Caco-2 (cell line): ENCODE results near the gene APRT. TPM values are rescaled to one million over a fixed set of nuclear protein-coding genes. Genes with fewer than 3 reads are reported as not detected.

Experiments
- BruUV-seq: library from RNA; stranded (reverse); fragments of 400-500 nt; replicated peaks from 2 replicates; lab custom pipeline; 2021; lab: Mats Ljungman, UMichigan
- CTCF ChIA-PET: fragments of 300-600 bp; sonication (Branson Sonifier 250); formaldehyde crosslinking; loops from one replicate; lab custom pipeline; 2022; ENCODE audit warnings: antibody characterized with exemption; lab: Charles Lee
- POLR2A ChIA-PET: fragments of 300-600 bp; sonication (Branson Sonifier 250); formaldehyde crosslinking; loops from one replicate; lab custom pipeline; 2022; ENCODE audit warnings: antibody characterized with exemption; lab: Charles Lee
- DNase-seq, 2 experiments: peaks; one replicate each; pipeline versions ENCODE4 v3.0.0 to v3.0.0-alpha.2; 2020 to 2022
- H3K27me3 ChIP-seq: replicated peaks from 2 replicates; pipeline ENCODE4 v1.6.0; 2011; ENCODE audit warnings: low read length; ENCODE audit not compliant: control insufficient read depth, insufficient read depth
- H3K36me3 ChIP-seq: 2 replicates; pipeline ENCODE4 v1.5.1; 2011; ENCODE audit warnings: low read length; ENCODE audit not compliant: control insufficient read depth, insufficient read depth
- H3K4me1 ChIP-seq: fragments of 250-450 bp; sonication (Bioruptor Pico); 2 replicates; pipeline ENCODE4 v1.5.1; 2020; ENCODE audit warnings: mild to moderate bottlenecking
- H3K4me3 ChIP-seq: 2 replicates; pipeline ENCODE4 v1.5.1; 2011; ENCODE audit warnings: low read depth, mild to moderate bottlenecking, control low read depth, low read length
- H3K9me3 ChIP-seq: fragments of 250-450 bp; sonication (Bioruptor Pico); 2 replicates; pipeline ENCODE4 v1.5.1; 2020; ENCODE audit warnings: mild to moderate bottlenecking, moderate library complexity
- H3K27ac Mint-ChIP-seq: one replicate; pipeline ENCODE4 v1.8.0; 2022; ENCODE audit warnings: mixed read lengths; ENCODE audit not compliant: unreplicated experiment
- H3K27me3 Mint-ChIP-seq: one replicate; pipeline ENCODE4 v1.8.0; 2022; ENCODE audit warnings: mixed read lengths; ENCODE audit not compliant: insufficient read depth, unreplicated experiment
- H3K36me3 Mint-ChIP-seq: one replicate; pipeline ENCODE4 v1.8.0; 2022; ENCODE audit warnings: mild to moderate bottlenecking, mixed read lengths; ENCODE audit not compliant: insufficient read depth, unreplicated experiment
- H3K4me1 Mint-ChIP-seq: one replicate; pipeline ENCODE4 v1.8.0; 2022; ENCODE audit warnings: low read depth, mixed read lengths; ENCODE audit not compliant: unreplicated experiment
- H3K4me3 Mint-ChIP-seq: one replicate; pipeline ENCODE4 v1.8.0; 2022; ENCODE audit warnings: mild to moderate bottlenecking, moderate library complexity, mixed read lengths; ENCODE audit not compliant: unreplicated experiment
- H3K9me3 Mint-ChIP-seq: one replicate; pipeline ENCODE4 v1.8.0; 2022; ENCODE audit warnings: mixed read lengths; ENCODE audit not compliant: unreplicated experiment
- intact Hi-C: fragments of 100-400 bp; cut with micrococcal nuclease; formaldehyde crosslinking; loops from one replicate; pipeline ENCODE4 v1.10.0; 2022; ENCODE audit not compliant: unreplicated experiment
- total RNA-seq: library from RNA; stranded (reverse); gene quantifications from 2 replicates; pipeline ENCODE4 v1.2.3, GENCODE V29; 2022
- TF ChIP-seq, protein P1 (sequence below), 2 experiments: fragments of 200-600 bp in 1 of 2; IDR thresholded peaks; 1 replicate in 1 of 2; 2 replicates in 1 of 2; pipeline versions ENCODE4 v1.5.1 to v1.8.0; 2011 to 2022; ENCODE audit warnings: antibody characterized with exemption in 1 of 2, control low read depth in 1 of 2, inconsistent platforms in 1 of 2, low read depth in 1 of 2, low read length in 1 of 2, mild to moderate bottlenecking in 1 of 2, moderate library complexity in 1 of 2; ENCODE audit not compliant: insufficient read depth in 1 of 2, severe bottlenecking in 1 of 2, unreplicated experiment in 1 of 2

The APRT gene
- total RNA-seq, 1 experiment from 2014 or later, result 251 TPM

DNA sequence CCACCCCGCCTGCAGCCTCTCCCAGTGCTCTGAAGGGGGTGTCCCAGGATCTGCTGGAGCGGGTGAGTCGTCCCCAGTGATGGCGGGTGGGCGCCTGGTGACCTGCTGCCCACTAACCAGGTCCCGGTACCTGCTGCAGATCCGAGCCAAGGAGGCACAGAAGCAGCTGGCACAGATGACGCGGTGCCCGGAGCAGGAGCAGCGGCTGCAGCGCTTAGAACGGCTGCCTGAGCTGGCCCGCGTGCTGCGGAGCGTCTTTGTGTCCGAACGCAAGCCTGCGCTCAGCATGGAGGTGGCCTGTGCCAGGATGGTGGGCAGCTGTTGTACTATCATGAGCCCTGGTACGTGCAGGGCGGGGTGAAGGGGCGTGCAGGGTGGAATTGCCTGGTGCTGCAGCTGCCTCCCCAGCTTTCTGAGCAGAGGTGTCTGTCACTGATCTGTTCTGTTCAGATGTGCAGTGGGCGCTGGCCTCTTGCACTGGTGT is 4.5 kb downstream of the APRT start:
- Mint-ChIP-seq H3K36me3 (peaks cover 98% of the 10 kb centered on the region), H3K27me3 (no peaks in the 10 kb centered on the region), H3K27ac (peak overlapping the region; percentile 98), H3K4me3 (peak overlapping the region; percentile 37), H3K9me3 (no peaks in the 10 kb centered on the region), H3K4me1 (no peaks in the 10 kb centered on the region)
- Histone ChIP-seq H3K4me3 (no peak overlapping the region), H3K36me3 (peaks cover 24% of the 10 kb centered on the region), H3K9me3 (no peaks in the 10 kb centered on the region), H3K4me1 (peaks cover 10% of the 10 kb centered on the region), H3K27me3 (no peaks in the 10 kb centered on the region)
- ChIA-PET CTCF (interaction anchor here (3.1 kb wide), 1 partner anchor 70 kb away, joined by 10 read pairs; no protein-coding TSS in a partner anchor), POLR2A (interaction anchor here (0.5 kb wide), 1 partner anchor 55 kb away, joined by 5 read pairs; no protein-coding TSS in a partner anchor)
- BruUV-seq, result no TSS peak
- intact Hi-C loops, result no loop called here
- DNase-seq, result no peak
- TF ChIP-seq, protein P1, sequence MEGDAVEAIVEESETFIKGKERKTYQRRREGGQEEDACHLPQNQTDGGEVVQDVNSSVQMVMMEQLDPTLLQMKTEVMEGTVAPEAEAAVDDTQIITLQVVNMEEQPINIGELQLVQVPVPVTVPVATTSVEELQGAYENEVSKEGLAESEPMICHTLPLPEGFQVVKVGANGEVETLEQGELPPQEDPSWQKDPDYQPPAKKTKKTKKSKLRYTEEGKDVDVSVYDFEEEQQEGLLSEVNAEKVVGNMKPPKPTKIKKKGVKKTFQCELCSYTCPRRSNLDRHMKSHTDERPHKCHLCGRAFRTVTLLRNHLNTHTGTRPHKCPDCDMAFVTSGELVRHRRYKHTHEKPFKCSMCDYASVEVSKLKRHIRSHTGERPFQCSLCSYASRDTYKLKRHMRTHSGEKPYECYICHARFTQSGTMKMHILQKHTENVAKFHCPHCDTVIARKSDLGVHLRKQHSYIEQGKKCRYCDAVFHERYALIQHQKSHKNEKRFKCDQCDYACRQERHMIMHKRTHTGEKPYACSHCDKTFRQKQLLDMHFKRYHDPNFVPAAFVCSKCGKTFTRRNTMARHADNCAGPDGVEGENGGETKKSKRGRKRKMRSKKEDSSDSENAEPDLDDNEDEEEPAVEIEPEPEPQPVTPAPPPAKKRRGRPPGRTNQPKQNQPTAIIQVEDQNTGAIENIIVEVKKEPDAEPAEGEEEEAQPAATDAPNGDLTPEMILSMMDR (IDR thresholded peaks at IDR 0.05; ENCODE audit: insufficient read depth in 1 of 2, low read depth in 1 of 2, low read length in 1 of 2, severe bottlenecking in 1 of 2, unreplicated experiment in 1 of 2), result no peak

DNA sequence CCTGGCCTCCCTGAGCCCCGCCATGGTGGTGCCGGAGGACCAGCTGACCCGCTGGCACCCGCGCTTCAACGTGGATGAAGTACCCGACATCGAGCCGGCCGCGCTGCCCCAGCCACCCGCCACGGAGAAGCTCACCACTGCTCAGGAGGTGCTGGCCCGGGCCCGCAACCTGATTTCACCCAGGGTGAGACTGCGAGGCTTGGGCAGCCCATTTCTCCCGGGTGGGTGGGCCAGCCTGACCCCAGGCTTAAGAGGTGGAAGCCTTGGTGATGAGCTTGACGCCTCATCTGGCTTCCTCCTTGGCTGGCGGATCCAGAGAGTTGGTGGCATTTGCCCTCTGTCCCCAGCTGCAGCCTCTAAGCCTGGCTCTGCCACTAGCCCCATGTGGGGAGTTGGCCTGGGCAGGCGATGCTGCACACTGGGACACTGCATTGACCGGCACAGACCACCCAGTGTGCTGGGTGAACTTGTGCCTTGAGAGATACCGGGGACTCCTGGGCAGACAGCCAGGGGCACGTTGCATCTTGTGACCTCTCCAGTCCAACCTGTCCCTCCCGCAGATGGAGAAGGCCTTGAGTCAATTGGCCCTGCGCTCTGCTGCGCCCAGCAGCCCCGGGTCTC is 5.1 kb downstream of the APRT start:
- H3K36me3 Mint-ChIP-seq, result peaks cover 95% of the 10 kb centered on the region
- POLR2A ChIA-PET, result no interaction called here

DNA sequence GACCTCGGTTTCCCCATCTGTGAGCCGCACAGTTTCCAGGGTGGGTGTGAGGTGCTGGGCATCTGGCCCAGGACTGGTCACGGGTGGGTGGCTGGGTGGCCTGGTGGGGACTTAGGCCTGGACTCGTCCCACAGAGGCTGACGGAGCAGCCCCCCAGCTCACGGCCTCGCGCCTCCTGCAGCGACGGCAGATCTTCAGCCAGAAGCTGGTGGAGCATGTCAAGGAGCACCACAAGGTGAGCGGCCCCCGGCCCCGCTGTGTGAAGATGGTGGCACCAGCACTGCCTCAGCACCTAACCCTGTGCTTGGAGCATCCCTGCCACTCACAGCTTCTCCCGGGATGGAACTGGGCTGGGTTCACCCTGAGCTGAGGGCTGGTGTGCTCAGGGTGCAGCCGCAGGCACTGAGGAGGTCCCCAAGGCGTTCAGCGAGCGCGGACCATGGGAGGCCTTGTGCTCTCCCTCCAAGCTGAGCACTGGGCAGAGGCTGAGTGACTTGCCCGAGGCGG is 5.8 kb downstream of the APRT start:
- Mint-ChIP-seq H3K27me3 (no peaks in the 10 kb centered on the region), H3K36me3 (peaks cover 93% of the 10 kb centered on the region), H3K4me3 (peak overlapping the region; percentile 75), H3K4me1 (no peaks in the 10 kb centered on the region), H3K27ac (no peak overlapping the region), H3K9me3 (no peaks in the 10 kb centered on the region)
- Histone ChIP-seq H3K27me3 (no peaks in the 10 kb centered on the region), H3K4me3 (no peak overlapping the region), H3K36me3 (peaks cover 24% of the 10 kb centered on the region), H3K9me3 (no peaks in the 10 kb centered on the region), H3K4me1 (peaks cover 10% of the 10 kb centered on the region)
- ChIA-PET CTCF (interaction anchor here (3.1 kb wide), 1 partner anchor 69 kb away, joined by 10 read pairs; no protein-coding TSS in a partner anchor), POLR2A (no interaction called here)
- intact Hi-C loops, result no loop called here
- TF ChIP-seq, protein P1 (IDR thresholded peaks at IDR 0.05; ENCODE audit: insufficient read depth in 1 of 2, low read depth in 1 of 2, low read length in 1 of 2, severe bottlenecking in 1 of 2, unreplicated experiment in 1 of 2), result no peak
- no peak for DNase-seq
- BruUV-seq, result no TSS peak

More for the DNA sequence above, 5.1 kb downstream of the APRT start:
- Mint-ChIP-seq H3K9me3 (no peaks in the 10 kb centered on the region), H3K4me1 (no peaks in the 10 kb centered on the region), H3K4me3 (no peak overlapping the region), H3K27ac (peak overlapping the region; percentile 98), H3K27me3 (no peaks in the 10 kb centered on the region)
- TF ChIP-seq, protein P1 (IDR thresholded peaks at IDR 0.05; ENCODE audit: insufficient read depth in 1 of 2, low read depth in 1 of 2, low read length in 1 of 2, severe bottlenecking in 1 of 2, unreplicated experiment in 1 of 2), result no peak
- H3K4me3 ChIP-seq, result no peak overlapping the region
- CTCF ChIA-PET, result interaction anchor here (3.1 kb wide), 1 partner anchor 69 kb away, joined by 10 read pairs; no protein-coding TSS in a partner anchor
- H3K4me1 ChIP-seq, result peaks cover 10% of the 10 kb centered on the region
- DNase-seq, result no peak
- no peaks in the 10 kb centered on the region for H3K9me3 ChIP-seq
- intact Hi-C loops, result no loop called here
- BruUV-seq, result no TSS peak
- no peaks in the 10 kb centered on the region for H3K27me3 ChIP-seq
- peaks cover 24% of the 10 kb centered on the region for H3K36me3 ChIP-seq
